Stomach (tissue), 4 donors: ENCODE data around the gene PROB1.

Source experiments
- POLR2A ChIP-seq, 4 donors: fragments of 450-650 bp; IDR thresholded peaks; one replicate each; pipeline ENCODE4 v1.6.1; 2016; ENCODE audit warnings: antibody characterized with exemption in 4 of 4, control low read depth in 2 of 4, mild to moderate bottlenecking in 1 of 4, moderate library complexity in 1 of 4
- TF ChIP-seq, protein P1 (sequence below), 7 experiments: fragments of 450-650 bp in 4 of 7; fragments of 200-600 bp in 3 of 7; sonication (generic) in 3 of 7; IDR thresholded peaks; one replicate each; pipeline ENCODE4 v1.5.1; 2016 to 2019; ENCODE audit warnings: antibody characterized with exemption in 7 of 7, control low read depth in 2 of 7, mild to moderate bottlenecking in 1 of 7

DNA sequence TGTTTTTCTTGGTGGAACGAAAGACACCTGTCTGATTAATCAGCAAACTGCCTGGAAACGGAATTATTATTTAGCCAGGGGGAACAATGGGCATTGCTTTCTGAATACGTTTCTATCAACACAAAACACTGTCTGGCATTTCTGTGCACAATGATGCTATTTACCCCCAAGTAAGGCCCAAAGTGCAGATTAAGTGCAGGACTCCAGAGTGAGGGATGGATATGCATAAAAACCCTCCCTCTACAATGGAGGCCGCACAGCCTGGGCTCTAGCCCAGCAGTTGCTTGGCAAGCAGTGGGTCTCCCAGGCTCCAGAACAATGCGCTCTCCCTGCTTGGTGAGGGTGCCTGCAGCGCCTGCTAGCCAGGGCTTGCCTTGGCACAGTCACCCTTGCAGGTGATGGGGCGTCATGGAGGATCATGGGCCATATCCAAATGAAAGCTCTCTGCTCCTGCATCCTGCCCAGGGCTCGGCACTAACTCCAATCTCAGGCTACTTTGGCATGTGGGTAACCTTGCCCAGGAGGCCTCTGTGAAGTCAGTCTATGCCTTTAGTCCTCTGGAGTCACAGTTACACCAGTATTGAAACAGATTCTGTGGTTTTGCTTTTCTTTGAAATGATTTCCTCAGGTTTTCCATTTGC lies 20.4 kb upstream of the PROB1 start:
- TF ChIP-seq, protein P1, sequence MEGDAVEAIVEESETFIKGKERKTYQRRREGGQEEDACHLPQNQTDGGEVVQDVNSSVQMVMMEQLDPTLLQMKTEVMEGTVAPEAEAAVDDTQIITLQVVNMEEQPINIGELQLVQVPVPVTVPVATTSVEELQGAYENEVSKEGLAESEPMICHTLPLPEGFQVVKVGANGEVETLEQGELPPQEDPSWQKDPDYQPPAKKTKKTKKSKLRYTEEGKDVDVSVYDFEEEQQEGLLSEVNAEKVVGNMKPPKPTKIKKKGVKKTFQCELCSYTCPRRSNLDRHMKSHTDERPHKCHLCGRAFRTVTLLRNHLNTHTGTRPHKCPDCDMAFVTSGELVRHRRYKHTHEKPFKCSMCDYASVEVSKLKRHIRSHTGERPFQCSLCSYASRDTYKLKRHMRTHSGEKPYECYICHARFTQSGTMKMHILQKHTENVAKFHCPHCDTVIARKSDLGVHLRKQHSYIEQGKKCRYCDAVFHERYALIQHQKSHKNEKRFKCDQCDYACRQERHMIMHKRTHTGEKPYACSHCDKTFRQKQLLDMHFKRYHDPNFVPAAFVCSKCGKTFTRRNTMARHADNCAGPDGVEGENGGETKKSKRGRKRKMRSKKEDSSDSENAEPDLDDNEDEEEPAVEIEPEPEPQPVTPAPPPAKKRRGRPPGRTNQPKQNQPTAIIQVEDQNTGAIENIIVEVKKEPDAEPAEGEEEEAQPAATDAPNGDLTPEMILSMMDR (IDR thresholded peaks at IDR 0.05): no peak
- no peak for TF ChIP-seq POLR2A (IDR thresholded peaks at IDR 0.05)
